NCI-H1048 (cell line): ENCODE data around the gene CSNK1D.

Experiments used
- DNase-seq: peaks from one replicate; lab custom pipeline; 2025; lab: John Stamatoyannopoulos, UW

The CSNK1D gene

DNA sequence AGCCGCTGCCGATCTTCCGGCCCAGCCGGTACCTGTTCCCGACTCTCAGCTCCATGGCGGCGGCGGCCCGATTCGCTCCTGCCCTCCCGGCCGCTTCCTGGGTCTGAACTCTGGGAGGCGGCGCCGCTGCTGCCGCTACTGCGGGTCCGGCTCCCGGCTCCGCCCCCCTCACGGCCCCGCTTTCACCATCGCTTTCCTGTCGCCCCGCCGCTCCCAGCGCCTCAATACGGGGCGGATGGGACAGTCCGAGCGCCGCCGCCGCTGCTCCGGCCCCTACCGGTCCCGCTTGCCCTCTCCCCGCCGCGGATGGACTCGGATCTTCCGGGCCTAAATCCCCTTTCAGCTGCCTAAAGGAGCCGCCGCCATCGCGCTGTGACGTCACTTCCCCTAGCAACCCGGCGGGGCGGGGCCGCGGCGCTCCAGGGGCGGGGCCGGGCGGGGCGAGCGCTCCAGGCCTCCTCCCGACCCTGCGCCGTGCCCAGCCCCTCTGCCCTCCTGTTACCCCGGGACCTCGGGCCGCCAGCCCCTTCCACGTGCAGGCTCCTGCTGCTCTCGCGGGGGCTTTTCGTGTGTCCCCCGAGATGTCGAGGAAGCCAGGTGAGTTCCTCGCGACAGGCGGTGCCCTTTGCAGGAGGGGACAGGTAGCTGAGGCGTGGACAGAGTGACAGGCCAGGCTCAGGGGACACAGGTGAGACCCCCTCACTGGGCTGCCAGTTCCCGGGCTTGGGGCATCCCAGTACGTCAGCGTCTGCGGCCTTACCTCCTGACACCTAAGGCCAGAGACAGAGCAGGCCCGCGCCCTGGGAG lies at the start of gene CSNK1D:
Gene CSNK1D, minus strand, starts transcription at position 374 of the 807 bp plus-strand sequence. Its CDS starts 319 bp downstream, at position 55.
- peak; percentile 79 for DNase-seq

DNA sequence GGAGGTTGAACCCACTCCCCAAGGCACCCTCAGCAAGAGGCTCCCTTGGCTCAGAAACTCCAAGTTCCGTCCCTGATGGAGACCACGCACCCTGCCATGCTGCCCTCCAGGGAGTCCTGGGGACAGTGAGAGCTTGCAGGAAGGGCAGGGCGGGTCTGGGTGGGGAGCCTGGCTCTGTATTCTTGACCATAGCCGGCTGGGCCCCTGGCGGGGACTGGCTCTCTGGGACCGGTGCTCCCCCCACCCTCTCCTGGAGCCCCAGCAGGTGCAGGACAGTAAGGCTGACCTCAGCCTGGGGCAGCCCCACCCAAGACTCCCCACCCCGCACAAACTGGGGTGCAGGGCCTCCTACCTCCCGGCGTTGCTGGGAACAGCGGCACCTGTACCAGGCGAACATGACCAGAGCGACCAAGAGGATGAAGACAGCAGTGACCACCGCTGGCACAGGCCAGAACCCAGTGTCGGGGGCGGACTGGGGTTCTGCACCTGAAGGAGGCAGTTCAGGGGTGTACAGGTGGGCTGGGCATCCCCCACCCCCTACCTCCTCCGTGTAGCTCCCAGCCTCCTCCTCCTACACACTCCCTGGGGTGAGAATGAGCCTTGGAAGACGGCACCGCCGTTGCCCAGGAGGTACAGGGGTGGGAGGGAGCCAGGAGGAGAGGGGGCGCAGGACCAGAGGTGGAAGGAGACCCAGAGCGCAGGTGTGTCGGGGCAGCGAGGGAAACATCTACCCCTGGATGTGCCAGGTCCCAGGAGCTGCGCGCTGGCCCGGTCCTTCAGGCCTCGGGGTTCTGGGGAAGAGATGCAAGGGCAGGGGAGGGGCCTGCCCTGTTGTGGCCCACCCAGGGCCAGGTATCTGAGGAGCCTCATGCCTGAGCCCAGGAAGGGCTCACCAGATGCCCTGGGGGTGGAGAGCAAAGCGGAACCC lies 49.3 kb upstream of the CSNK1D start:
- DNase-seq: no peak

DNA sequence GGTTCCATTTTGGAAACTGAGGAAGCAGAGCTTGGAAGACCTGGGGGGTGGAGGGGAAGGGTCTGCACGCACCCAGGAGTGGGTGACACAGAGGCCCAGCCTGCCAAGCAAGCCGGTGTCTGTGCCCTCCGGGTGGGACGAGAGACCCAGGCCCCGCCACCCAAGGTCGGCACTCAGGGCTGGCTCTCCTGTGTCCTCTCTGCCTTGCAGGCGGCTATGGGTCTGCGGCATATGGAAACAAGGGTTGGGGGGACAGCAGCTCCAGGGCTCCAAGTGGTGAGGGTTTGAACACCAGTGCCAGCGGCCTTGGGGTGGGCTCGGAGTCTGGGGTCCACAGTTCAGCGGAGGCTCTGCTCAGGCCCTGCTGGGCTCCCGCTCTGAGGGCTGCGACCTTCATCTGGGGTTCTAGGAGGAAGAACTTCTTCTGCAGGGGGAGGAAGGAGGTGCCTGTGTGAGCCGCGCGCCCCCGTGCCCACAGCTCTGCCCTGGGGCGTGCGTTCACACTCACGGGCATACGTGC lies 48.5 kb upstream of the CSNK1D start:
- DNase-seq: no peak

DNA sequence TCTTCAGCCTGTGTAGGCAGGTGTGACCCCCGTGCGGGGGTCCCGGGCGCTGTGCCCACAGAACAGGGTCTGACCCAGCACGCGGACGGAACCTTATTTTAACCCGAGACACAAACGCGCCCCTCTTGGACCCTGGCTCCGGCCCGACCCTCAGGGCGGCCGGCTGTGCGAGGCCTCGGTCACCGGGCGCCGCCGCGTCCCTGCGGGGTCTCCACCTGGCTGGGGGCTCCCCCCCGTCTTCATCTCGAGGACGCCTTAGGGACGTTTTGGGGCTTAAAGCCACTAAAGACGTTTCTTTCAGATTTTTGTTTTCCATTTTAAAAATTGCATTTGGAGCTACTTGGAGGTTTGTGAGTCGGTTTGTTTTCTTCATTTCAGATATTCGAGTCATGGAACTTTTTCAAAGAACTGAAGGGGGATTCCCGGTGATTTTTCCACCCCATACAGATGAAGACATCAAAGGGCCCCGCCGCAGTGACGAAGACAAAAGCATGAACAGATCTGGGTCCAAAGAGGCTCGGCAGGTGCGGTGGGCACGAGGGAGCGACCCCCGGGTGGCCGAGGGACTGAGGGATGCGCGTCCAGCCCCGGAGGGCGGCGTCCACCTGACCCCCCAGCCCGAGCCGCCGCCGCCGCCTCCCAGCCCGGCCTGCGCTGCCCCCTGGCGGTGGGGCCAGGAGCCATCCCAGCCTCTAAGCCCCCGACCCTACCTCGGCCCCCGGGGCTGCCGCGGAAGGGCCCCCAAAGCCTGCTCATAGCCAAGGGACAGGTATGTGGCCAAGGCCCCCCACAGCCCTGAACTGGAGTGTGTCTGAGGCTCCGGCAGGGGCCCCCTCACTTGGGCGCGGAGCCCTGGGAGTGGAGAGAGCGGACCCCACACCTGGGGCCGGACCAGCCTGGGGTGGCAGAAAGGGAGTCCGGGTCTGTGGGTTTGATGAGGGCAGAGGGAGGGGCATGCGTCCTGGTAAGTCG lies 47.7 kb upstream of the CSNK1D start:
- no peak for DNase-seq

DNA sequence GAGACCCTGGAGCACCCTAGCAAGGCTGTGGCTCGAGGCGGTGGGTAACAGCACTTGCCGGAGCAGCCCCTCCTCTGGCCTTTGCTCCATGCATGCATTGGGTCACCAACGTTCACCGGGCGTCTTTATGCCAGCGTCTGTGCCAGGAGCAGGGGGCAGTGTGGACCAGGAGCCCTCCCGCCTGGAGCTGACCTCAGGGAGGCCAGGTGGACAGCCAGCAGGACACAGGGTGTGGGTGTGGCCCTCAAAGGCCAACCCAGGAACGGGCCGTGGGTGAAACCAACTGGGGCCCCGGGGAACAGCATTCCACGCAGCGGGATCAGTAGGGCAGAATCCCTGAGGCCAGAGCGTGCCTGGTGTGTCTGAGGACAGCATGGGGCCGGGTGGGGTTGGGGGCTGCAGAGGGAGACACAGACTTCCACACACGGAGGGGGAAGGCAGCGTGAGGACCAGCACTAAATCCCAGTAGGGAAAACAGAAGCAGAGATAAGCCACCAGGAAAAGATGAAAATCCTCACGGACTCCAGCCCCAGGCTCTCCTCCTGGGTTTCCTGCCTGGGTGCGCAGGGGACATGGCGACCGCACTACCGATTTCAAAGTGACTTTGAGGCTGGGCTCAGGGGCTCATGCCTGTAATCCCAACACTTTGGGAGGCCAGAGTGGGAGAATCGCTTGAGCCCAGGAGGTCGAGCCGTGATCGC lies 46.8 kb upstream of the CSNK1D start:
- DNase-seq: no peak

DNA sequence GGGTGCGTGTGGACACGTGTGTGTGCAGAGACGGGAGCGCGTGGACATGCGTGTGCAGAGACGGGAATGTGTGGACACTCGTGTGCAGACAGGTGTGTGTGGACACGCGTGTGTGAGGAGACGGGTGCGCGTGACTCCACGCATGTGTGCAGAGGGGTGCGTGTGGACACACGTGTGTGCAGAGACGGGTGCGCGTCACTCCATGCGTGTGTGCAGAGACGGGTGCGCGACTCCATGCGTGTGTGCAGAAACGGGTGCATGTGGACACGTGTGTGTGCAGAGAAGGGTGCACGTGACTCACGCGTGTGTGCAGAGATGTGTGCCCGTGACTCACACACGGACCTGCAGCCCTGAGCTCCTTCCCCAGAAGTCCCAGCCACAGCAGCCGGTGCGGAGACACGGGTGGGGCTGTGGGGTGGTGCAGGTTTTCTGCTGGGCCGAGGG lies 46.1 kb upstream of the CSNK1D start:
- DNase-seq: no peak

DNA sequence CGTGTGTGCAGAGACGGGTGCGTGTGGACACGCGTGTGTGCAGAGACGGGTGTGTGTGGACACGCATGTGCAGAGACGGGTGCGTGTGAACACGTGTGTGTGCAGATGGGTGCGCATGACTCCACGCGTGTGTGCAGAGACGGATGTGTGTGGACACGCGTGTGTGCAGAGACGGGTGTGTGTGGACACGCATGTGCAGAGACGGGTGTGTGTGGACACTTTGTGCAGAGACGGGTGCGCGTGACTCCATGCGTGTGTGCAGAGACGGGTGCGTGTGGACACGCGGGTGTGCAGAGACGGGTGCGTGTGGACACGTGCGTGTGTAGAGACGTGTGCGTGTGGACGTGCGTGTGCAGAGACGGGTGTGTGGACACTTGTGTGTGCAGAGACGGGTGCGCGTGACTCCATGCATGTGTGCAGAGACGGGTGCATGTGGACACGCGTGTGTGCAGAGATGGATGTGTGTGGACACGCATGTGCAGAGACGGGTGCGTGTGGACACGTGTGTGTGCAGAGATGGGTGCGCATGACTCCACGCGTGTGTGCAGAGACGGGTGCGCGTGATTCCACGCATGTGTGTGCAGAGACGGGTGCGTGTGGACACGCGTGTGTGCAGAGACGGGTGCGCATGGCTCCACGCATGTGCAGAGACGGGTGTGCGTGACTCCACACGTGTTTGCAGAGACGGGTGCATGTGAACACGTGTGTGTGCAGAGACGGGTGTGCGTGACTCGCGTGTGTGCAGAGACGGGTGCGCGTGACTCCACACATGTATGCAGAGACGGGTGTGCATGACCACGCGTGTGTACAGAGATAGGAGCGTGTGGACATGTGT lies 45.5 kb upstream of the CSNK1D start:
- DNase-seq: no peak

DNA sequence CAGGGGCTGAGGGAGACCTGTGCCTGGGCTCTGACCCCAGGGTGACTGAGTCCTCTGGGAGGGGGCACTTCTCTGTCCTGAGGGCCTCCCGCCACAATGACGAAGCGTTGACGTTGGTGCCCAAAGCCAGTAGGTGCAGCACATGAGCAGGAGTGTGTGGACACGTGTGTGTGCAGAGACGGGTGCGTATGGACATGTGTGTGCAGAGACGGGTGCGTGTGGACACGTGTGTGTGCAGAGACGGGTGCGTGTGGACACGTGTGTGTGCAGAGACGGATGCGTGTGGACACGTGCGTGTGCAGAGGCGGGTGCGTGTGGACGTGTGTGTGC lies 44.6 kb upstream of the CSNK1D start:
- no peak for DNase-seq

DNA sequence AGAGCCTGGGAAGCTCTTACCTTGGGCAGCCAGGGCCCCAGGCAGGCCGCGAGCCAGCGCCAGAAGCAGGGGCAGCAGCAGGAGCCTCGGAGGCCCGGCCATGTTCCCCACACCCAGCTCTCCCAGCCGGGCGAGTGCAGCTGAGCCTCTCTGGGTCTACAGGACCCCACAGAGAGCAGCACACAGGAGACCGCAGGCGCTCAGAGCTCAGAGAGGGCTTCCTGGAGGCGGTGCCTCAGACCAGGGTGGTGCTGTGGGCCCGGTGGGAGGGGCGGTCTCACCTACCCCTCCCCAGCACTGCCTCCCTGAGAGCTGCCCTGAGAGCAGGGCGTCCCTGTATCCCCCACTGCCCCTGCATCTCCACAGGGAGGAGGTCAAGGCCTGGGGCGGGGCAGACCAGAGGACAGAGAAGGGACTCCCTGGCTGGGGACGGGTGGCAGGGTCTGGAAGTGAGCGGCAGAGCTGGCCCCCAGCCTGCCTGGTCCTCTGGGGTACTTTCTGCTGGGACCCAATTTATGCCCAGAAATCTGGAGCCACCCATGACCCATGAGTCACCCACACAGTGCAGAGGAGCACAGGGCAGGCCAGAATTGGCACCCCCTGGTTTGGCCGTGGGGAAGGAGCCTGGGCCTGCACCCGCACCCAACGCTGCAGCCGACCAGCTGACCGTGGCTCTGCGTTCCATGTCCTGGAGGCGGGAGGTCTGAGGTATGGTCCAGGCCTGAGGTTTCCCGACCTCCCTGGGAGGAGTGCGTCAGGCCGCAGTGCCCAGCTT lies 44.1 kb upstream of the CSNK1D start, which contains the start of gene CD7:
Gene CD7, minus strand, starts transcription at position 215 of the 775 bp plus-strand sequence. Its CDS starts 113 bp downstream, at position 102.
- no peak for DNase-seq

DNA sequence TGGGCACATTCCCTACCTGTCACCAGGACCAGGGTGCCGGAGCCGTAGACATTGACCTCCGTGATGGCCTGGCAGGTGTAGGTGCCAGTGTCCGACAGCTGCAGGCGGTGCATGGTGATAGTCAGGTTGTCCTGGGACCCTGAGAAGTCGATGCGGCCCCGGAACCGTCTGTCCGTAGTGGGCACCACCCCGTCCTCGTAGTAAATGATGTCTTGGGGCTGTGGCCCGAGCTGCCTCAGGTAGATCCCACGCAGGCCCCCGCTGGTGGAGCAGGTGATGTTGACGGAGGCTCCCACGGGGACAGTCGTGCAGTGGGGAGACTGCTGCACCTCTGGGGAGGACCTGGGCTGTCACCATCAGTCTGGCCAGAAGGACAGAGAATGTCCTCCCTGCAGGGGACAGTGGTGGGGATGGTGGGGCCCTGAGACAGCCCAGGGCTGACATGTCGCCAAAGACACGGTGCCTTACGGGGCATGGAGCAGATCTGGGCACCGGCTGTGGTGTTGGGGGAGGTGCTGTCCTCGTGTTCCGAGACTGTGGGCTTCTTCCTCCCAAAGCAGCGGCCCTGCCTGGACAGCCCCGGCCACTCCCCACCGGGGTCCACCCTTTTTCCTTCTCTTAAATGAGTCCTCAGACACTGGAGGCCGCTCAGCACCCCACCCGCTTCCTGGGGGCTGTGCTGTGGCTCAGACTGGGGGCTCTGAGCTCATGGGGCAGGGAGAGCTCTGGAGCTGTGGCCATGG lies 43.3 kb upstream of the CSNK1D start:
- DNase-seq: no peak

DNA sequence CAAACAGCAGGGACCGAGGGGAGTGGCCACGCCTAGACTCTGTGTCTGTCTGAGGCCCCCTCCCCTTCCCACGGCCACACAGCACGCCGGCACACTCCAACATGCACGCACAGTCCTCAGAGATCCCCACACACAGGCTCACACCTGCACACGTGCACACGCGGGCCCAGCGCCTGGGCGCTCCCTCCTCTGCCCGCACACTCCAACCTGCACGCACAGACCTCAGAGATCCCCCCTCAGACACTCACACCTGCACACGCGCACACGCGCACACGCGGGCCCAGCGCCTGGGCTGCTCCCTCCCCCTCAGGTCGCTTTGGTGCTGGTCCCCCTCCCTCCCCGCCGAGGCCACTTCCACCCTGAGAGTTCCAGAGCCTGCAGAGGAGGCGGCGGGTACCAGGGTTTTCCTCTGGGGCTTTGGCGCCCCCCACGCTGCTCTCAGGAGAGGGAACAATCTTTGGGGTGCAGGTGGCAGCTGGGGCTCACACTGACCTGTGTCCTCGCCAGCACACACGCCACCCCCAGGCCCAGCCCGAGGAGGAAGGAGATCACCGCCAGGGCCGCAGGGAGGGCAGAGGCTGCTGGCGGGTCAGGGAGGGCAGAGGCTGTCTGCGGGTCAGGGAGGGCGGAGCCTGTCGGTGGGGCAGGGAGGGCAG lies 42.3 kb upstream of the CSNK1D start:
- DNase-seq: no peak

DNA sequence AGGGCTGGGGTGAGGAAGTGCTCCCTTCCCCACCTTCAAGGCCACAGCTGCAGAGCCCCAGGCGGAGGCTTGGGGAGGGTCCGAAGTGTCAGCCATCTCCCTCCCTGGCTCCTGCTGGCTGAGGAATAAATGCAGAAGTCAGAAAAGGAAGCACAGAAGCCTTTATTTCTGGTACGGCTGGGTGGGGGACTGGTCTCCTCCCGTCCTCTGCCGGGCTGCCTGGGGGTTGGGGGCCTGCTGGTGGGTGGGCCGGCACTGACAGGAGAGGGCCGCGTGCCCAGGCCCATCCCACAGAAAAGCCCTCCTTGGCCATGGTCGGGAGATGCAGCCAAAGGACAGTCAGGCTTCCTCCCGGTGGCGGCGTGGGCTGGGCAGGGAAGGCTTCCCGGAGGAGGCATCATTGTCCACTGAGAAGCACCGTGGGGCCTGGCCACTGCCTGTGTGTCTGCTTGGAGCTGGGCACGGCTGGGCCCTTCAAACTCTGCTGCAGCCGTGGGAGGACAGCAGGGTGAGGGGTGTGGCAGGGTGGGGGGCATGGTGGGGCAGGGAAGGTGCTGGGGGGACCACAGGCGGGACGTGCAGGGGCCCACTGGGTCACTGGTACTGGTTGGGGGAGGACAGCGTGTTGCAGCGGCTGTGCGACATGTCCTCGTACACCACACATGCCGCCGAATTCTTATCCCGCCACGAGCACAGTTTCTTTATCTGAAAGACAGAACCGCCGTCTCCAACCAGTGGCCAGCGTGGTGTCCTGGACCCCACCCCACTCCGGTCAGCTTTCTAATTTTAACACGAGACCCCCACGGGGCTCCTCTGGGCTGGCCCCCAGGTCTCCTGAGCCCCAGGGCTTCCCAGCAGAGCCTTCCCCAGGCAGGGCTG lies 41.5 kb upstream of the CSNK1D start:
- no peak for DNase-seq

DNA sequence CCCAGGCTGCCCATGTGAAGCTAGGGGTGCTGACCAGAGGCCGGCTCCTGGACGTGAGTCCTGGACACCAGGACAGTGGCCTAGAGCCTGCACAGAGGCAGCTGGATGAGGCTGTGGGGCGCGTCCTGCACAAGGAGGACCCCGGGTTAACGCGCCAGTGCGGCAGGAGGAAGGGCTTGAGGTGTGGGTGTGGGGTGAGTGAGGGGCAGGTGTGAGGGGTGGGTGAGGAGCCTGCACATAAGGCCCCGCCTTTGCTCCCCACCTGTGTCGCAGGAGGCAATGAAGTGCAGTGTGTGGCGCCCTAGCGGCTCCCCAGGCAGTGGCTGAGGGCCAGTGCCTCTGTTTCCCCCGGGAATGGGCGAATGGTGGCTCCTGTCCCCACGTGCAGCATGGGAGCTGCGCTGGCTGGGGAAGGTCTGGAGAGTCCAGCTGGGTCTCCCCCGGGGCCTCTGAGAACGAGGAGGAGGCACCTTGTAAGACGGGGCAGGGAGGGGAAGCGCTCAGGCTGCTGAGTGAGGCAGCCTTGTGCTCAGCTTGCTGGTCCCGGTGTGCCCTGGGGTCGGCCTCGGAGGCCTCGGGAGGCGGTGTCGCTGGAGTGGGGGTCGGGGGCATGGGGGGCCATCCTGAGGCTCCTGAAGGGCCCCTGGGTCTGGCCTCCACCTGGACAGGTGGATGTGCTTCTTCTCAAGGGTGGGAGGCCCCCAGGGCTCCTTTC lies 40.7 kb upstream of the CSNK1D start:
- no peak for DNase-seq

DNA sequence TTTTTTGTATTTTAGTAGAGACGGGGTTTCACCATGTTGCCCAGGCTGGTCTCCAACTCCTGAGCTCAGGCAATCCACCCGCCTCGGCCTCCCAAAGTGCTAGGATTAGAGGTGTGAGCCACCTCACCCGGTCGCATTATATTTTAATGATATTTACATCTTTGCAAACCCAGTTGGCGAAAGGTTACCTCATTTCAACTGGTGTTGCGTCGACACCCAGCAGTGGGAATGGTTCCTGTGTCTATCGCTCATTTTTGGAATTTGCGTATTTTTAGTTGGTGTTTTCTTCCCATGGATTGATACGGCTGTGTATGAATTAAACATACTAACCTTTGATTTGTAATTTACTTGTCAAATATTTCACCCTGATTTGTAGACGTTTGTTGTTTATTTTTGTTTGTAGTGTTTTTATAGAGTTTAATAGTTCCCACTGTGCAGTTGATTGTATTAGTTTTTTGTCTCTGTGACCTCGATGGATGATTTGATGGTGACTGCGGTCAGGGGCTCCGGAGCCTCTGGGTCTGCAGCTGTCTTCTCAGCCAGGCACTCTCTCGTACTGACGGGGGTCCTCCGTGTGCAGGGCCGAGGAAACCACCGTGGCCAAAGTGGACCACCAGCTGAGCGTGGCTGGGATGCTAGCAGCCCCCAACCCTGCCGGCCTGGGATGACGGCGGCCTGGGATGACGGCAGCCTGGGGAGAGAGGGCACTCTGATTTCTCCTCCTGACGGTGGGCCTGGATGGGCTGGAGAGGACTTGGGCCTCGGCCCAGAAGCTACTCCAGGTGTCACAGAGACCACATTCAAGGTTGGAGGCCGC lies 39.9 kb upstream of the CSNK1D start:
- DNase-seq: no peak

DNA sequence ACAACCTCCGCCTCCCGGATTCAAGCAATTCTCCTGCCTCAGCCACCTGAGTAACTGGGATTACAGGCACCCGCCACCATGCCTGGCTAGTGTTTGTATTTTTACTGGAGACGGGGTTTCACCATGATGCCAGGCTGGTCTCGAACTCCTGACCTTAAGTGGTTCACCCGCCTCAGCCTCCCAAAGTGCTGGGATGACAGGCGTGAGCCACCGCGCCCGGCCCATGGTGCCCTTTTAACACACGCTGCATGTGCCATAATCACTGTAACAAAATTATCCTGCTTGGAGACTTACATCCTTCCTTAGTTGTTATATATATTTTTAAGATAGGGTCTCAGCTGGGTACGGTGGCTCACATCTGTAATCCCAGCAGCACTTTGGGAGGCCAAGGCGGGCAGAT lies 38.5 kb upstream of the CSNK1D start:
- no peak for DNase-seq
